Nephron (organoid): Measurements from ENCODE around the gene FAM234B.

Experiments used
- H3K27ac Mint-ChIP-seq, 3 experiments: 2 replicates each; pipeline ENCODE4 v1.8.0; 2020; ENCODE audit warnings: mixed read lengths in 3 of 3, mild to moderate bottlenecking in 2 of 3, moderate library complexity in 1 of 3
- H3K27me3 Mint-ChIP-seq: 2 replicates; pipeline ENCODE4 v1.8.0; 2021; ENCODE audit warnings: low read depth, mild to moderate bottlenecking, moderate library complexity, mixed read lengths
- H3K36me3 Mint-ChIP-seq: 2 replicates; pipeline ENCODE4 v1.8.0; 2020; ENCODE audit warnings: low read depth, mixed read lengths
- H3K4me1 Mint-ChIP-seq: 2 replicates; pipeline ENCODE4 v1.8.0; 2020; ENCODE audit warnings: mixed read lengths
- H3K4me3 Mint-ChIP-seq, 3 experiments: 2 replicates each; pipeline ENCODE4 v1.8.0; 2020; ENCODE audit warnings: mild to moderate bottlenecking in 3 of 3, mixed read lengths in 3 of 3, moderate library complexity in 2 of 3
- H3K9me3 Mint-ChIP-seq: 2 replicates; pipeline ENCODE4 v1.8.0; 2020; ENCODE audit warnings: mixed read lengths
- TF ChIP-seq, protein P1 (sequence below), 3 experiments: fragments of 200-600 bp; sonication (generic); IDR thresholded peaks; one replicate each; pipeline ENCODE4 v1.5.0; 2021; ENCODE audit warnings: antibody characterized with exemption in 3 of 3; ENCODE audit not compliant: unreplicated experiment in 3 of 3

The FAM234B gene

GRCh38 chr12:13039328-13039956 lies 4.7 kb upstream of the FAM234B start:
- Mint-ChIP-seq H3K4me1 (peaks cover 17% of the 10 kb centered on the region), H3K27ac (peak overlapping the region; percentile 2 to 6 (median 4)), H3K36me3 (no peaks in the 10 kb centered on the region), H3K9me3 (no peaks in the 10 kb centered on the region), H3K4me3 (no peak overlapping the region), H3K27me3 (peaks cover 4% of the 10 kb centered on the region)
- TF ChIP-seq, protein P1, sequence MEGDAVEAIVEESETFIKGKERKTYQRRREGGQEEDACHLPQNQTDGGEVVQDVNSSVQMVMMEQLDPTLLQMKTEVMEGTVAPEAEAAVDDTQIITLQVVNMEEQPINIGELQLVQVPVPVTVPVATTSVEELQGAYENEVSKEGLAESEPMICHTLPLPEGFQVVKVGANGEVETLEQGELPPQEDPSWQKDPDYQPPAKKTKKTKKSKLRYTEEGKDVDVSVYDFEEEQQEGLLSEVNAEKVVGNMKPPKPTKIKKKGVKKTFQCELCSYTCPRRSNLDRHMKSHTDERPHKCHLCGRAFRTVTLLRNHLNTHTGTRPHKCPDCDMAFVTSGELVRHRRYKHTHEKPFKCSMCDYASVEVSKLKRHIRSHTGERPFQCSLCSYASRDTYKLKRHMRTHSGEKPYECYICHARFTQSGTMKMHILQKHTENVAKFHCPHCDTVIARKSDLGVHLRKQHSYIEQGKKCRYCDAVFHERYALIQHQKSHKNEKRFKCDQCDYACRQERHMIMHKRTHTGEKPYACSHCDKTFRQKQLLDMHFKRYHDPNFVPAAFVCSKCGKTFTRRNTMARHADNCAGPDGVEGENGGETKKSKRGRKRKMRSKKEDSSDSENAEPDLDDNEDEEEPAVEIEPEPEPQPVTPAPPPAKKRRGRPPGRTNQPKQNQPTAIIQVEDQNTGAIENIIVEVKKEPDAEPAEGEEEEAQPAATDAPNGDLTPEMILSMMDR (IDR thresholded peaks at IDR 0.05; ENCODE audit: unreplicated experiment in 3 of 3) = no peak

DNA sequence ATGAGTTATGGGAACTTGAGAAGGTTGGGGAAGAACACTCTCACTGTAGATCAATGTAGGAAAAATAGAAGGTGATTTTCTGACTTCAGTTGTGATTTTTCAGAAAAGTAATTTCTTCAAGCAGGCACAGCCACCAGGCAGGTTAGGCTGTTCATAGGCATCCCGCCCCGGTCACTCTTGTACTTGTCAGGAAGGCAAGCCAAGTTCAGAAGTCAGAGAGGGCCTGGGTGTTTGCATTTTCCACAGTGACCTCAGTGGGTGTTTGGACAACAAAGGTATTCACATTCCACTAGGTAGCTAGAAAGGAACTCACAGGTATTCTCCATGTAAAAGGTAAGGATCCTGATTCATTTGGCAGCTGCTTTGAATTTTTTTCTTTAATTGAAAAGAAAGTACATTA lies 3.0 kb upstream of the FAM234B start:
- H3K4me3 Mint-ChIP-seq = peak overlapping the region; percentile 1 to 43 (median 22)
- peaks cover 25% of the 10 kb centered on the region for H3K4me1 Mint-ChIP-seq
- H3K27ac Mint-ChIP-seq = peak overlapping the region in 1 of 3 experiments; percentile 4
- H3K36me3 Mint-ChIP-seq = no peaks in the 10 kb centered on the region
- TF ChIP-seq, protein P1 (IDR thresholded peaks at IDR 0.05; ENCODE audit: unreplicated experiment in 3 of 3) = no peak
- no peaks in the 10 kb centered on the region for H3K9me3 Mint-ChIP-seq
- H3K27me3 Mint-ChIP-seq = peaks cover 10% of the 10 kb centered on the region

DNA sequence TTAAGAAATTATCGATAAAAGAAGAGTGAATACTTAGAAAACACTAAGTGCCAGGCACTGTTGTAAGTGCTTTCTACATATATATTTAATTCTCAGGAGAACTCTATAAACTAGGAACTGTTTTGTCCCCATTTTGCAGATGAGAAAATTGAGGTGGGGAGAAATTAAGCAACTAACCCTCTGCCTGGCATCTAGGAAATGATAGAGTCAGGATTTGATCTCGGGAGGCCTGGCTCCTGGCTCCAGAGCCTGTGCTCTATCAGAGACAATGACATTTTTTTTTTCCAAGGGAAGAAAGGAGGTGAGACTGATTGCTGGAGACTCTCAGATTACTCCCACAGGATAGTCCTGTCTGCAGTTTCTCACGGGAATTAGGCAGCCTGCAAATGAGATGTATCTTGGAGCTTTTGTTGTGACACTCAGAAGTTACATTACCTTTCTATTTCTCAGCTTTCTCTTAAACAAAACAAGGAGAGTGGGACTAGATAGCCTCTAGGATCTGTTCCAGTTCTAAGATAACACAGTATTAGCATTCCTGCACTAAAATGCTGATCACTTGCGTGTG lies 1.4 kb upstream of the FAM234B start:
- H3K9me3 Mint-ChIP-seq = no peaks in the 10 kb centered on the region
- H3K36me3 Mint-ChIP-seq = no peaks in the 10 kb centered on the region
- H3K4me1 Mint-ChIP-seq = peaks cover 26% of the 10 kb centered on the region
- H3K4me3 Mint-ChIP-seq = peak overlapping the region; percentile 85 to 89 (median 85)
- TF ChIP-seq, protein P1 (IDR thresholded peaks at IDR 0.05; ENCODE audit: unreplicated experiment in 3 of 3) = no peak
- no peak overlapping the region for H3K27ac Mint-ChIP-seq
- peaks cover 10% of the 10 kb centered on the region for H3K27me3 Mint-ChIP-seq

- H3K27ac Mint-ChIP-seq = no peak overlapping the region
- H3K36me3 Mint-ChIP-seq = no peaks in the 10 kb centered on the region
- TF ChIP-seq, protein P1 (IDR thresholded peaks at IDR 0.05; ENCODE audit: unreplicated experiment in 3 of 3) = no peak
- H3K4me1 Mint-ChIP-seq = peaks cover 14% of the 10 kb centered on the region
- H3K4me3 Mint-ChIP-seq = peak overlapping the region; percentile 85 to 92 (median 89)
- H3K27me3 Mint-ChIP-seq = peaks cover 10% of the 10 kb centered on the region
- no peaks in the 10 kb centered on the region for H3K9me3 Mint-ChIP-seq
These were observed 722 bp downstream of the FAM234B start for GRCh38 chr12:13044906-13045299.

GRCh38 chr12:13045816-13046215 lies 1.6 kb downstream of the FAM234B start:
- Mint-ChIP-seq H3K27ac (no peak overlapping the region), H3K27me3 (peaks cover 10% of the 10 kb centered on the region), H3K9me3 (no peaks in the 10 kb centered on the region), H3K4me3 (peak overlapping the region; percentile 85 to 92 (median 89)), H3K36me3 (no peaks in the 10 kb centered on the region), H3K4me1 (peaks cover 15% of the 10 kb centered on the region)
- TF ChIP-seq, protein P1 (IDR thresholded peaks at IDR 0.05; ENCODE audit: unreplicated experiment in 3 of 3) = no peak

DNA sequence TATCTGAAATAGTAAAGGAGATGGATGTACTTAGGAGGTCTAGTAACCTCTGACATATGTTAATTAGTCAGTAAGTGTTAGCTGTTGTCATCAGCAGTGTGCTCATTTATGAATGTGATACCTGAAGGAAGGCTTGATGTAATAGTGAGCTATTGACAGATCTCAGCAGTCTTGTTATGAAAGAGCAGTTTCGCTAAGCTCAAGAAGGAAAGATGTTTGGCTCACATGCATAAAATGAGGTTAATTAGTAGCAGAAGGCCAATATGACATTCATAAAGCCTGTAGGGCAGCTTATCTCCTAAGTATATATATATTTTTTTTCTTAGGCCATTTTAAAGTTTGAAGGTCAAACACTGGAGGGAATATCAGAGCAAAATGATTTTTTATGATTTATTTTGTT lies 2.8 kb downstream of the FAM234B start:
- Mint-ChIP-seq H3K36me3 (no peaks in the 10 kb centered on the region), H3K27ac (no peak overlapping the region), H3K9me3 (peaks cover 2% of the 10 kb centered on the region), H3K4me1 (peaks cover 19% of the 10 kb centered on the region), H3K27me3 (peaks cover 10% of the 10 kb centered on the region), H3K4me3 (peak overlapping the region in 2 of 3 experiments; percentile 1 to 85)
- TF ChIP-seq, protein P1 (IDR thresholded peaks at IDR 0.05; ENCODE audit: unreplicated experiment in 3 of 3) = no peak
